Epithelial cell of proximal tubule (primary cell): ENCODE data around the gene IL7R. TPM values are rescaled to one million over a fixed set of nuclear protein-coding genes. Genes with fewer than 3 reads are reported as not detected.
"Not testable (repeated sequence)": the region's sequence is repeated elsewhere in the genome, so short reads cannot be mapped to it uniquely, and the experiment has no call there.

Source experiments
- DNase-seq: peaks from one replicate; pipeline ENCODE4 v3.0.0-alpha.2; 2011; ENCODE audit warnings: low read depth
- H3K4me3 ChIP-seq: 2 replicates; pipeline ENCODE4 v1.5.1; 2011; ENCODE audit warnings: low read depth, mild to moderate bottlenecking, low read length
- CTCF ChIP-seq: conservative IDR thresholded peaks from 2 replicates; pipeline ENCODE4 v1.5.1; 2012; ENCODE audit warnings: low read depth, mild to moderate bottlenecking, low read length
- total RNA-seq: library from RNA; depleted of rRNA; stranded (reverse); fragments of >200 nt; gene quantifications from 2 replicates; pipeline ENCODE4 v1.2.3, GENCODE V29; 2015

IL7R gene
- total RNA-seq, 1 donor from 2014 or later, result 0.12 TPM

GRCh38 chr5:35838370-35839042 is 18.2 kb upstream of the IL7R start:
- no peak for TF ChIP-seq CTCF
- no peak for DNase-seq
- H3K4me3 ChIP-seq, result no peak overlapping the region

GRCh38 chr5:35842856-35843255 is 13.8 kb upstream of the IL7R start:
- TF ChIP-seq CTCF, result no peak
- DNase-seq, result no peak
- H3K4me3 ChIP-seq, result no peak overlapping the region

- H3K4me3 ChIP-seq, result not testable (repeated sequence)
These were observed 11.2 kb upstream of the IL7R start for GRCh38 chr5:35845508-35845907.

GRCh38 chr5:35847491-35847890 is 9.2 kb upstream of the IL7R start:
- TF ChIP-seq CTCF, result no peak
- no peak for DNase-seq
- H3K4me3 ChIP-seq, result no peak overlapping the region

More at GRCh38 chr5:35845508-35845907, 11.2 kb upstream of the IL7R start:
- DNase-seq, result not testable (repeated sequence)

- no peak overlapping the region for H3K4me3 ChIP-seq
- TF ChIP-seq CTCF, result no peak
- DNase-seq, result no peak
These were observed 8.7 kb upstream of the IL7R start for GRCh38 chr5:35847961-35848360.

- no peak overlapping the region for H3K4me3 ChIP-seq
These were observed 6.8 kb upstream of the IL7R start for GRCh38 chr5:35849860-35850259.

GRCh38 chr5:35850967-35851680 is 5.6 kb upstream of the IL7R start:
- TF ChIP-seq CTCF, result no peak
- no peak overlapping the region for H3K4me3 ChIP-seq
- DNase-seq, result no peak

More at GRCh38 chr5:35849860-35850259, 6.8 kb upstream of the IL7R start:
- no peak for TF ChIP-seq CTCF
- DNase-seq, result no peak
